GM12801 (cell line): ENCODE measurements around the gene ANKRD6.

Experiments
- TF ChIP-seq, protein P1 (sequence below): IDR thresholded peaks from one replicate; pipeline ENCODE4 v1.5.1; 2011; ENCODE audit warnings: control low read depth; ENCODE audit not compliant: insufficient read length; ENCODE audit errors: extremely low read depth

ANKRD6 gene

DNA sequence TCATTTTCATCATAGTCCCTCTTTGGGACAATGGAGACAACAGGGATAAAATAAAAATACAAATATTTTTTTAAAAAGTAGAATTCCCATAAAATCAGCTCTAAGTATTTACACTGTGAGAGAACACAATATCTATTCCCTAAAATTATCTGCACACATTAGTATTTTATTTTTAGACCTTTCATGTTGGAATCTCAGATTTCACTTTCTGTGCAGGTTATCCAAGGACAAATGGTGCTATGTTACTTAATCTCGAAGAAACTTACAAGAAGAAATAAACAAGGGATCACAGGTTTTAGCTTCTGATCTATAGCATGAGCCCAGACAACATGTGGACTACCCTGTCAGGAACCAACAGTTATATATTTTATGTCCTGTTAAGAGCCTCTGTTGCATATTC lies 228.6 kb downstream of the ANKRD6 start:
- TF ChIP-seq, protein P1, sequence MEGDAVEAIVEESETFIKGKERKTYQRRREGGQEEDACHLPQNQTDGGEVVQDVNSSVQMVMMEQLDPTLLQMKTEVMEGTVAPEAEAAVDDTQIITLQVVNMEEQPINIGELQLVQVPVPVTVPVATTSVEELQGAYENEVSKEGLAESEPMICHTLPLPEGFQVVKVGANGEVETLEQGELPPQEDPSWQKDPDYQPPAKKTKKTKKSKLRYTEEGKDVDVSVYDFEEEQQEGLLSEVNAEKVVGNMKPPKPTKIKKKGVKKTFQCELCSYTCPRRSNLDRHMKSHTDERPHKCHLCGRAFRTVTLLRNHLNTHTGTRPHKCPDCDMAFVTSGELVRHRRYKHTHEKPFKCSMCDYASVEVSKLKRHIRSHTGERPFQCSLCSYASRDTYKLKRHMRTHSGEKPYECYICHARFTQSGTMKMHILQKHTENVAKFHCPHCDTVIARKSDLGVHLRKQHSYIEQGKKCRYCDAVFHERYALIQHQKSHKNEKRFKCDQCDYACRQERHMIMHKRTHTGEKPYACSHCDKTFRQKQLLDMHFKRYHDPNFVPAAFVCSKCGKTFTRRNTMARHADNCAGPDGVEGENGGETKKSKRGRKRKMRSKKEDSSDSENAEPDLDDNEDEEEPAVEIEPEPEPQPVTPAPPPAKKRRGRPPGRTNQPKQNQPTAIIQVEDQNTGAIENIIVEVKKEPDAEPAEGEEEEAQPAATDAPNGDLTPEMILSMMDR: no peak

DNA sequence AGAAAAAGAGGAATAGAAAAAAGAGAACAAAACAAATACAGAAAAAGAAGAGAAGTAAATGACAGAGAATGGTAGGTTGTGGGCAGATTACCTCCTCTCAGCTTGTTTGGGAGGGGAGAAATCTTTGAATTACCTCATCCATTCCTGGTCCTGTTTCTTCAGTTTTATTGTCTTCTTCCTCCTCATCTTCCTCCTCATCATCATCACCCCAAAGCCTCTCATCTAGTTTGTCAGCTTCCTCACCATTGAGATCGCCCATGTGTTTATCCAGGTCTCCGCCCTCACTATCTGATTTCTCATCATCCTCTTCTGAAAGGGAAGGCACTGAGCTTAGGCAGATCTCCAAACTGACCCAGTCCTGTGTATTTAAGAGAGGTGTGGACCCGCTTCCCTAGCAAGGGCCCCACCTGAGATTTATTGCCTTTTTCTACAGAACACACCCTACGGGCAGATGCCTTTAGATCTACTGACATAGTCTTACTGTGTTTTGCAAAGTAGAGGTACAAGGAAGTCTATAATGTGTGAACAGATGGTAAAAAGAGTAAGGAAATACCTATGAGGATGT lies 229.8 kb downstream of the ANKRD6 start:
- TF ChIP-seq, protein P1: no peak

DNA sequence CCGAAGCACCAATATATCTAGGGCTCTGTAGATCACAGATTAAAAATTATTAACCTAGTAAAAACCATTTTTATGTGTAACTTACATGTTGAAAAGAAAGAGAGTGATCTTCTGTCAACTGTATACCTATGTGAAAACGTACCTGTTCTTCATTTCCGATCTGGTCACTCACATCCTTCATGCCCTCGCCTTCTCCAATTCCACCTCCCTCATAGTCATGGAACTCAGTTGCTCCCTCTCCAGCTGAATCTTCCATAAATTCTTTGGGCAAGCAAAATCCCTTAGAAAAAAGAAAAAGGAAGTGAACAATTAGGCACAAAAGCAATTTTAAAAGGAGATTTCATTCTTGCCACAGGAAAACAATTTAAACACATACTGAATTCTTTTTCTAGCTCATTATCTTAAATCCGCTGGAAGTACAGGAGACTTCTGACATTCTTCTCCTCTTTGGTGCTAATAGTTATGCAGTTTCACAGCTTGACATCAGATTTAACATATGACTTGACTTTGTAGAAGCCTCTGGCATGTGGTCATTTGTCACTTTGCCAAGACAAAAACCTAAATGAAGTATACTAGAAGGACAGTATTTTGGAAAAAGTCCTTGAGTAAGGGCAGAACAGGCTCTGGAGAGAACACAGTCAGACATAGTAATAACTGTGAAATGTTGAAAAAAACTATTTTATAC lies 235.1 kb downstream of the ANKRD6 start:
- TF ChIP-seq, protein P1: no peak

DNA sequence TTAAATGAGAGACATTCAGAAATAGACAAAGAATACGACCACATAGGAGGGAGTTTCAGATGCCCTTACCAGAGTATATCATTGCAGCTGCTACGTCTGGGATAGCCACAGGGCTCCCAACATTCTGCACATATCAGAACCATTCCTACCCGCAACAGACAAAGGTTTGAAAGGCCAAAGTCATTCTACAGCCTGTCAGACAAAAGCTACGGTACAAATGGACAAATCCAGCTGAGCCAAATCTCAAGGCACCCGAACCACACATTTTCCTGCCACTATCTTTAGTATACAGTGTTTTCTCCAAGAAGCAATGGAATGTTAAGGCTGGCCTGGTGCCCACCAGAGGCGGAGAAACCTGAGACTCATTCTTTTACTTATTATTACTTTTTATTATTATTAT lies 236.1 kb downstream of the ANKRD6 start:
- TF ChIP-seq, protein P1: no peak

DNA sequence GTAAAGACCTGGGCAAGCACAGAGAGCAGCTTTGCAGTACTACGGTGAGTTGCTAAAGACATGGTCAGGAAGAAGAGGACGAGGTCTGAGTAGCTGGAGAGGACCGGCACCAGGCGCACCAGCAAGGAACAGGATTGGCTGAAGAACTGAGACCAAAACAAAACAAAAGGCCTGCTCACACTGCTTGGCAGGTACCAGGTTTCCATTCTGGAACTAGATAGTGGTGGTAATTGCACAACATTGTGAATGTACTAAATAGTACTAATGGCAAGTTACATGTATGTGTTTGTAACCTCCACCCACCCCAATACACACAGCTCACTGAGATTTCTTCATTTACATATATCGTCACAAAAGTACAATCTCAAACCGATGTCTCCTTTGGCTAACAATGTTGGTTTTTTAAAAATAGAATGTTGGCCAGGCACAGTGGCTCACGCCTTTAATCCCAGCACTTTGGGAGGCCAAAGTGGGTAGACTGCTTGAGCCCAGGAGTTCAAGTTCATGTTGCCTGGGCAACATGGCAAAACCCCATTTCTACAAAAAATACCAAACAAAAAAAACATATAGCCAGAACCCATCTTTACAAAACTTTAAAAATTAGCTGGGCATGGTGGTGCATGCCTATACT lies 238.1 kb downstream of the ANKRD6 start:
- TF ChIP-seq, protein P1: no peak

DNA sequence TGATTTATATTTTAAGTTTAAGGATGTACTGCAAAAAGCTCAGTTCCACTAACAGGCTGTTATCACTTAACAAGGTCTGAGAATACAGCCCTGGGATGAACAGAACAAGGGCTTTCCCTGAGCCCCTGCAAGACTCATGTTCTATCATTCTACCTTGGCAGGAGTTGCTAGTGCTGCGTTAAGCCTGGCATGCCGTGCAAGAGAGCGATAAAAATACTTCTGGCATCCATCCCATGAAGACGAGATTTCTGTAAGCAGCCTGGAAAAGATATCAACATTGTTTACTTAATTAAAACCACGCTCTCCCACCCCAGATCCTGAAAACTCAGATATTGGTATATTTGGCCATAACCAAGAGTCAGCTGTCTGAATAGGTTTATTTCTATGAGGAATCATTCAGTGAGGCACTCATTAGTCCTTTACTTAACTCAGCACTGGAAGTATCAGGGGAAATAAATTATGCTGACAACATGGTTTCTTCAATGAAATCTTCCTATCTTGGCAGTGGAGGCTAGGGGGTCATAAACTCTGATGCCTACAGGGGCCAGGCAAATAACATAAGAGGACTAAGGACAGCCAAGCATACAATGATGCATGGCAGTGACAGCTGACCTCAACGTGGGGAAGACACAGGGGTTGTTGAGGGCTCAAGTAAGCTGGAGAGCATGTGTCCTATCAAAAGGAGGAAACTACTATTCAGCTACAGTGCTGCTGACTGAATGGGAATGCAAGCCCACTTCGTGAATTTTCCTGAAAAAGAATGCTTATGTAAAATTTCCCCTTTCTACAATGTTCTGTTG lies 243.2 kb downstream of the ANKRD6 start:
- TF ChIP-seq, protein P1: no peak

DNA sequence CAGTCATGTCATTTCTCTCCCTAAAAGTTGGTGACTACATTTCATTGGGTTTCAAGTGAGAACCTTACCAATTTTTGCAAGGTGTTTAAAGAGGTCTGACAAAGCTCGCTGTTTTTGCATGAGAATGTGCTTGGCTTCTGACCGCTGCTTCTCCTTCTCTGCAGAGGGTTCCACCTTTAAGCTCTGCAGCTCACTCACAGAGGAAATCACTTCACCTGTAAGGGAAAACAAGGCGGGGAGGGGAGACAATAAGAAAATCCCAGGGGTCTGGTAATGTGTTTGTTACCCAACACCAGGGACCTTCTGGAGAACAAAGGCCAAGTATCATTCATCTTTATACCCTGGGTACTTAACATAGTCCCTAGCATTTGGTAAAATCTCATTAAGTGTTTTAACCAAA lies 245.6 kb downstream of the ANKRD6 start:
- TF ChIP-seq, protein P1: no peak
